ENCODE data around the gene WNT7B.
A peak's percentile ranks its signal among the peaks of the same experiment; 100 is the strongest.

Gene WNT7B

GRCh38 chr22:45933506-45934167, 43.3 kb downstream of the WNT7B start:
- Histone ChIP-seq H3K27me3 (peaks cover 37% of the 10 kb centered on the region), H3K27ac (no peak overlapping the region), H4K20me1 (peaks cover 28% of the 10 kb centered on the region; the same call in 1 of the 2 replicates), H3K4me1 (peaks cover 53% of the 10 kb centered on the region), H3K4me3 (no peak overlapping the region), H3K36me3 (no peaks in the 10 kb centered on the region), H3K9ac (no peak overlapping the region), H3K4me2 (peak overlapping the region; percentile 43), H3K9me3 (no peaks in the 10 kb centered on the region)
- no peak for TF ChIP-seq Cebpa-rat (IDR thresholded peaks at IDR 0.05)

GRCh38 chr22:45932071-45932470, 44.9 kb downstream of the WNT7B start:
- H4K20me1 ChIP-seq, result peaks cover 28% of the 10 kb centered on the region; the same call in 1 of the 2 replicates
- no peak overlapping the region for H3K4me3 ChIP-seq
- no peaks in the 10 kb centered on the region for H3K9me3 ChIP-seq
- H3K27ac ChIP-seq, result no peak overlapping the region
- no peak for TF ChIP-seq Cebpa-rat (IDR thresholded peaks at IDR 0.05)
- peaks cover 37% of the 10 kb centered on the region for H3K27me3 ChIP-seq
- H3K4me2 ChIP-seq, result peak overlapping the region; percentile 19; the same call in 1 of the 2 replicates
- H3K4me1 ChIP-seq, result peaks cover 53% of the 10 kb centered on the region
- H3K36me3 ChIP-seq, result no peaks in the 10 kb centered on the region
- no peak overlapping the region for H3K9ac ChIP-seq

GRCh38 chr22:45931042-45931441, 45.9 kb downstream of the WNT7B start:
- no peak for TF ChIP-seq Cebpa-rat (IDR thresholded peaks at IDR 0.05)
- Histone ChIP-seq H4K20me1 (peaks cover 28% of the 10 kb centered on the region; the same call in 1 of the 2 replicates), H3K4me2 (peak overlapping the region; percentile 40), H3K4me3 (no peak overlapping the region), H3K27ac (no peak overlapping the region), H3K9me3 (no peaks in the 10 kb centered on the region), H3K4me1 (peaks cover 58% of the 10 kb centered on the region), H3K9ac (no peak overlapping the region), H3K36me3 (no peaks in the 10 kb centered on the region), H3K27me3 (peaks cover 37% of the 10 kb centered on the region)

- Histone ChIP-seq H3K4me2 (peak overlapping the region; percentile 40), H3K27me3 (peaks cover 37% of the 10 kb centered on the region), H4K20me1 (peaks cover 28% of the 10 kb centered on the region; the same call in 1 of the 2 replicates), H3K4me3 (no peak overlapping the region), H3K9me3 (no peaks in the 10 kb centered on the region), H3K4me1 (peaks cover 61% of the 10 kb centered on the region), H3K27ac (no peak overlapping the region), H3K36me3 (no peaks in the 10 kb centered on the region), H3K9ac (no peak overlapping the region)
- no peak for TF ChIP-seq Cebpa-rat (IDR thresholded peaks at IDR 0.05)
Observed at GRCh38 chr22:45930324-45930723, 46.6 kb downstream of the WNT7B start.

GRCh38 chr22:45929649-45930048, 47.3 kb downstream of the WNT7B start:
- no peak overlapping the region for H3K4me3 ChIP-seq
- H3K27me3 ChIP-seq, result peaks cover 37% of the 10 kb centered on the region
- H3K9me3 ChIP-seq, result no peaks in the 10 kb centered on the region
- H3K4me1 ChIP-seq, result peaks cover 54% of the 10 kb centered on the region
- no peak for TF ChIP-seq Cebpa-rat (IDR thresholded peaks at IDR 0.05)
- peaks cover 21% of the 10 kb centered on the region; the same call in 1 of the 2 replicates for H4K20me1 ChIP-seq
- H3K27ac ChIP-seq, result no peak overlapping the region
- no peak overlapping the region for H3K9ac ChIP-seq
- H3K36me3 ChIP-seq, result no peaks in the 10 kb centered on the region
- H3K4me2 ChIP-seq, result no peak overlapping the region

GRCh38 chr22:45928726-45929368, 48.1 kb downstream of the WNT7B start:
- Histone ChIP-seq H3K4me2 (no peak overlapping the region), H3K27ac (no peak overlapping the region), H3K9ac (no peak overlapping the region), H3K4me3 (no peak overlapping the region), H4K20me1 (peaks cover 17% of the 10 kb centered on the region; the same call in 1 of the 2 replicates), H3K27me3 (peaks cover 29% of the 10 kb centered on the region), H3K36me3 (no peaks in the 10 kb centered on the region), H3K4me1 (peaks cover 49% of the 10 kb centered on the region), H3K9me3 (no peaks in the 10 kb centered on the region)
- TF ChIP-seq Cebpa-rat (IDR thresholded peaks at IDR 0.05), result no peak

GRCh38 chr22:45927059-45927458, 49.9 kb downstream of the WNT7B start:
- Histone ChIP-seq H3K27me3 (peaks cover 18% of the 10 kb centered on the region), H4K20me1 (peaks cover 17% of the 10 kb centered on the region; the same call in 1 of the 2 replicates), H3K36me3 (no peaks in the 10 kb centered on the region), H3K27ac (no peak overlapping the region), H3K4me3 (no peak overlapping the region), H3K9me3 (no peaks in the 10 kb centered on the region), H3K4me1 (peaks cover 31% of the 10 kb centered on the region), H3K4me2 (no peak overlapping the region), H3K9ac (no peak overlapping the region)
- TF ChIP-seq Cebpa-rat (IDR thresholded peaks at IDR 0.05), result no peak

GRCh38 chr22:45926433-45926832, 50.5 kb downstream of the WNT7B start:
- Histone ChIP-seq H3K27ac (no peak overlapping the region), H3K9me3 (no peaks in the 10 kb centered on the region), H3K4me3 (no peak overlapping the region), H3K4me1 (peaks cover 25% of the 10 kb centered on the region), H3K36me3 (no peaks in the 10 kb centered on the region), H4K20me1 (peaks cover 13% of the 10 kb centered on the region; the same call in 1 of the 2 replicates), H3K9ac (no peak overlapping the region), H3K27me3 (peaks cover 12% of the 10 kb centered on the region), H3K4me2 (peak overlapping the region; percentile 34; the same call in 1 of the 2 replicates)
- no peak for TF ChIP-seq Cebpa-rat (IDR thresholded peaks at IDR 0.05)

- H3K4me1 ChIP-seq, result peaks cover 19% of the 10 kb centered on the region
- no peaks in the 10 kb centered on the region for H3K9me3 ChIP-seq
- H3K4me2 ChIP-seq, result peak overlapping the region; percentile 34
- H4K20me1 ChIP-seq, result peaks cover 13% of the 10 kb centered on the region; the same call in 1 of the 2 replicates
- no peak overlapping the region for H3K9ac ChIP-seq
- H3K27me3 ChIP-seq, result peaks cover 6% of the 10 kb centered on the region
- no peak overlapping the region for H3K4me3 ChIP-seq
- no peak overlapping the region for H3K27ac ChIP-seq
- TF ChIP-seq Cebpa-rat (IDR thresholded peaks at IDR 0.05), result no peak
- no peaks in the 10 kb centered on the region for H3K36me3 ChIP-seq
Observed at GRCh38 chr22:45925811-45926351, 51.1 kb downstream of the WNT7B start.

- H3K36me3 ChIP-seq, result no peaks in the 10 kb centered on the region
- peaks cover 28% of the 10 kb centered on the region for H4K20me1 ChIP-seq
- H3K27ac ChIP-seq, result no peak overlapping the region
- no peaks in the 10 kb centered on the region for H3K9me3 ChIP-seq
- H3K4me3 ChIP-seq, result no peak overlapping the region
- TF ChIP-seq Cebpa-rat (IDR thresholded peaks at IDR 0.05), result no peak
- no peak overlapping the region for H3K9ac ChIP-seq
- no peak overlapping the region for H3K4me2 ChIP-seq
- H3K4me1 ChIP-seq, result peaks cover 23% of the 10 kb centered on the region
- H3K27me3 ChIP-seq, result no peaks in the 10 kb centered on the region
Observed at GRCh38 chr22:45923835-45924234, 53.1 kb downstream of the WNT7B start.

Measured in BLaER1 (cell line).